LNCaP clone FGC (cell line): ENCODE results near the gene XPOT.
A peak's percentile ranks its signal among the peaks of the same experiment; 100 is the strongest.
"Not testable (repeated sequence)": the region's sequence is repeated elsewhere in the genome, so short reads cannot be mapped to it uniquely, and the experiment has no call there.

Source experiments
- DNase-seq: peaks from one replicate; pipeline ENCODE4 v3.0.0-alpha.2; 2011; ENCODE audit warnings: low read depth
- H3K4me3 ChIP-seq: 2 replicates; pipeline ENCODE4 v1.5.1; 2011; ENCODE audit warnings: mild to moderate bottlenecking, low read depth, low read length, control low read depth
- CTCF ChIP-seq: IDR thresholded peaks from 2 replicates; pipeline ENCODE4 v1.5.1; 2012; ENCODE audit warnings: mild to moderate bottlenecking; ENCODE audit not compliant: control insufficient read depth, insufficient read depth; ENCODE audit errors: extremely low read depth

The XPOT gene

GRCh38 chr12:64403707-64404469 lies at the start of gene XPOT:
Gene XPOT, plus strand, starts transcription at chr12:64404392. Its CDS starts 5,644 bp downstream, at chr12:64410036.
- TF ChIP-seq CTCF: no peak
- DNase-seq: peak; percentile 97
- H3K4me3 ChIP-seq: peak within 1 kb of the TSS; percentile 86

GRCh38 chr12:64356209-64356608 lies 48.0 kb upstream of the XPOT start:
- DNase-seq, H3K4me3 ChIP-seq: not testable (repeated sequence)

- not testable (repeated sequence) for DNase-seq, H3K4me3 ChIP-seq
Observed at GRCh38 chr12:64361173-64361572, 43.0 kb upstream of the XPOT start.

GRCh38 chr12:64362721-64363305 lies 41.4 kb upstream of the XPOT start:
- TF ChIP-seq CTCF: no peak
- DNase-seq: no peak
- H3K4me3 ChIP-seq: no peak overlapping the region

- TF ChIP-seq CTCF: no peak
- DNase-seq: no peak
- H3K4me3 ChIP-seq: no peak overlapping the region
Observed at GRCh38 chr12:64383675-64384074, 20.5 kb upstream of the XPOT start.

GRCh38 chr12:64385019-64385418 lies 19.2 kb upstream of the XPOT start:
- TF ChIP-seq CTCF: no peak
- H3K4me3 ChIP-seq: no peak overlapping the region
- DNase-seq: no peak

- no peak for TF ChIP-seq CTCF
- no peak for DNase-seq
- no peak overlapping the region for H3K4me3 ChIP-seq
Observed at GRCh38 chr12:64385468-64385867, 18.7 kb upstream of the XPOT start.
